Muscle layer of colon (tissue), 2 donors: ENCODE data around the gene COG5.

Experiments used
- H3K27ac ChIP-seq: one replicate; pipeline ENCODE4 v1.7.0; 2013; ENCODE audit warnings: low read depth, mild to moderate bottlenecking, low read length, moderate library complexity
- H3K27me3 ChIP-seq, 2 donors: one replicate each; pipeline ENCODE4 v1.7.0; 2013; ENCODE audit warnings: low read length in 2 of 2, mild to moderate bottlenecking in 2 of 2; ENCODE audit not compliant: insufficient read depth in 2 of 2, control insufficient read depth in 1 of 2
- H3K36me3 ChIP-seq: one replicate; pipeline ENCODE4 v1.7.0; 2013; ENCODE audit warnings: mild to moderate bottlenecking, low read length; ENCODE audit not compliant: insufficient read depth
- H3K4me1 ChIP-seq: one replicate; pipeline ENCODE4 v1.7.0; 2013; ENCODE audit warnings: mild to moderate bottlenecking, low read length; ENCODE audit not compliant: insufficient read depth
- H3K4me3 ChIP-seq, 2 donors: one replicate each; pipeline ENCODE4 v1.7.0; 2013; ENCODE audit warnings: low read length in 2 of 2, low read depth in 1 of 2, mild to moderate bottlenecking in 1 of 2, moderate library complexity in 1 of 2
- H3K9ac ChIP-seq: one replicate; pipeline ENCODE4 v1.7.0; 2013; ENCODE audit warnings: low read length
- H3K9me3 ChIP-seq: one replicate; pipeline ENCODE4 v1.7.0; 2013; ENCODE audit warnings: mild to moderate bottlenecking, low read length
- donor health status: abdominal sarcoma.
- donor health status: Adenocarcinoma of cecum.

COG5 gene

GRCh38 chr7:107579554-107579884 lies 15.8 kb upstream of the COG5 start:
- H3K9ac ChIP-seq = peak overlapping the region; percentile 69
- H3K9me3 ChIP-seq = no peaks in the 10 kb centered on the region
- H3K4me1 ChIP-seq = peaks cover 13% of the 10 kb centered on the region
- peak overlapping the region; percentile 93 for H3K4me3 ChIP-seq
- H3K27ac ChIP-seq = peak overlapping the region; percentile 98
- no peaks in the 10 kb centered on the region for H3K27me3 ChIP-seq
- H3K36me3 ChIP-seq = peaks cover 6% of the 10 kb centered on the region

- Histone ChIP-seq H3K27ac (no peak overlapping the region), H3K4me1 (no peaks in the 10 kb centered on the region), H3K27me3 (no peaks in the 10 kb centered on the region), H3K9me3 (no peaks in the 10 kb centered on the region), H3K36me3 (peaks cover 6% of the 10 kb centered on the region), H3K9ac (no peak overlapping the region), H3K4me3 (no peak overlapping the region)
Measured at GRCh38 chr7:107573537-107573936, 9.8 kb upstream of the COG5 start.

GRCh38 chr7:107570298-107570697 lies 6.6 kb upstream of the COG5 start:
- no peak overlapping the region for H3K4me3 ChIP-seq
- no peak overlapping the region for H3K9ac ChIP-seq
- H3K36me3 ChIP-seq = peaks cover 6% of the 10 kb centered on the region
- no peaks in the 10 kb centered on the region for H3K27me3 ChIP-seq
- no peaks in the 10 kb centered on the region for H3K9me3 ChIP-seq
- no peak overlapping the region for H3K27ac ChIP-seq
- no peaks in the 10 kb centered on the region for H3K4me1 ChIP-seq

- Histone ChIP-seq H3K9ac (peak overlapping the region; percentile 90), H3K36me3 (no peaks in the 10 kb centered on the region)
Measured at GRCh38 chr7:107564553-107565298, 1.0 kb upstream of the COG5 start.

GRCh38 chr7:107563081-107563774 lies 492 bp downstream of the COG5 start:
- peak overlapping the region; percentile 95 to 96 for H3K4me3 ChIP-seq
- H3K4me1 ChIP-seq = peaks cover 21% of the 10 kb centered on the region
- peak overlapping the region; percentile 60 for H3K9ac ChIP-seq
- H3K27ac ChIP-seq = peak overlapping the region; percentile 93
- no peaks in the 10 kb centered on the region for H3K27me3 ChIP-seq
- no peaks in the 10 kb centered on the region for H3K36me3 ChIP-seq
- no peaks in the 10 kb centered on the region for H3K9me3 ChIP-seq

More at GRCh38 chr7:107564553-107565298, 1.0 kb upstream of the COG5 start:
- Histone ChIP-seq H3K4me1 (peaks cover 21% of the 10 kb centered on the region), H3K9me3 (no peaks in the 10 kb centered on the region), H3K27ac (peak overlapping the region; percentile 93), H3K27me3 (no peaks in the 10 kb centered on the region), H3K4me3 (peak overlapping the region; percentile 95 to 96)

GRCh38 chr7:107560898-107561516 lies 2.7 kb downstream of the COG5 start:
- Histone ChIP-seq H3K4me3 (no peak overlapping the region), H3K36me3 (peaks cover 7% of the 10 kb centered on the region), H3K9ac (no peak overlapping the region), H3K27me3 (no peaks in the 10 kb centered on the region), H3K27ac (no peak overlapping the region), H3K4me1 (peaks cover 21% of the 10 kb centered on the region), H3K9me3 (no peaks in the 10 kb centered on the region)

- no peaks in the 10 kb centered on the region for H3K9me3 ChIP-seq
- H3K4me3 ChIP-seq = no peak overlapping the region
- H3K4me1 ChIP-seq = peaks cover 17% of the 10 kb centered on the region
- no peaks in the 10 kb centered on the region for H3K27me3 ChIP-seq
- H3K27ac ChIP-seq = no peak overlapping the region
- H3K36me3 ChIP-seq = peaks cover 9% of the 10 kb centered on the region
- H3K9ac ChIP-seq = no peak overlapping the region
Measured at GRCh38 chr7:107559864-107560263, 3.9 kb downstream of the COG5 start.

- H3K4me3 ChIP-seq = no peak overlapping the region
- no peaks in the 10 kb centered on the region for H3K27me3 ChIP-seq
- no peaks in the 10 kb centered on the region for H3K4me1 ChIP-seq
- no peak overlapping the region for H3K9ac ChIP-seq
- H3K27ac ChIP-seq = no peak overlapping the region
- no peaks in the 10 kb centered on the region for H3K9me3 ChIP-seq
- peaks cover 16% of the 10 kb centered on the region for H3K36me3 ChIP-seq
Measured at GRCh38 chr7:107555893-107556292, 7.8 kb downstream of the COG5 start.

GRCh38 chr7:107551936-107552335 lies 11.8 kb downstream of the COG5 start:
- H3K9me3 ChIP-seq = no peaks in the 10 kb centered on the region
- no peaks in the 10 kb centered on the region for H3K27me3 ChIP-seq
- no peak overlapping the region for H3K27ac ChIP-seq
- H3K36me3 ChIP-seq = peaks cover 16% of the 10 kb centered on the region
- H3K9ac ChIP-seq = no peak overlapping the region
- H3K4me3 ChIP-seq = no peak overlapping the region
- H3K4me1 ChIP-seq = no peaks in the 10 kb centered on the region

- H3K27ac ChIP-seq = no peak overlapping the region
- H3K4me1 ChIP-seq = no peaks in the 10 kb centered on the region
- H3K9ac ChIP-seq = no peak overlapping the region
- no peaks in the 10 kb centered on the region for H3K27me3 ChIP-seq
- no peak overlapping the region for H3K4me3 ChIP-seq
- H3K9me3 ChIP-seq = no peaks in the 10 kb centered on the region
- H3K36me3 ChIP-seq = peaks cover 16% of the 10 kb centered on the region
Measured at GRCh38 chr7:107544848-107545591, 18.7 kb downstream of the COG5 start.

GRCh38 chr7:107543338-107543993 lies 20.3 kb downstream of the COG5 start:
- Histone ChIP-seq H3K27ac (no peak overlapping the region), H3K4me1 (no peaks in the 10 kb centered on the region), H3K9ac (no peak overlapping the region)

More at GRCh38 chr7:107543338-107543993, 20.3 kb downstream of the COG5 start:
- no peak overlapping the region for H3K4me3 ChIP-seq
- peaks cover 16% of the 10 kb centered on the region for H3K36me3 ChIP-seq
- H3K27me3 ChIP-seq = no peaks in the 10 kb centered on the region
- H3K9me3 ChIP-seq = no peaks in the 10 kb centered on the region
